Tibial nerve (tissue), 3 donors: Measurements from ENCODE around the gene PCGF5.

Source experiments
- CTCF ChIP-seq, 5 experiments: fragments of 200-600 bp in 3 of 5; fragments of 450-650 bp in 2 of 5; sonication (generic) in 3 of 5; IDR thresholded peaks; one replicate each; pipeline ENCODE4 v1.5.1; 2016 to 2019; ENCODE audit warnings: antibody characterized with exemption in 5 of 5, mild to moderate bottlenecking in 3 of 5, moderate library complexity in 2 of 5
- POLR2A ChIP-seq, 2 donors: fragments of 450-650 bp; IDR thresholded peaks; one replicate each; pipeline ENCODE4 v1.6.1; 2017; ENCODE audit warnings: antibody characterized with exemption in 2 of 2, mild to moderate bottlenecking in 2 of 2, moderate library complexity in 2 of 2

DNA sequence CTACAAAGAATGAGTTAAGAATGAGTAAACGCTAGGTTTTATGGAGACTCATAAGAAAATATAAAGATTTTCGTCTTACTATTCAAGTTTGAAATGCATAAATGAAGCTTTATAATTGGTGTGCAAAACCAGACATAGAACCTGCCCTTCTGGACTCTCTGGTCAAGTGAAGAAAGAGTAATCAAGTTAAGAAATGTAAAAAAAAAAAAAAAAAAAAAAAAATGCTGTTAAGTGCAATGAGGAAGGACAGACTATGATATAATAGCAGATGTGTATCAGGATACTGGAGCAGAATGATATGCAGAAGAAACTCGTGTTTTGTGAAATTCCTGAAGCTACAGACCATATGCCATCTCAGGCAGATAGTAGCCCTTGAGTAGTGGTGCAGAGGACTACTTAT, 5.6 kb downstream of the PCGF5 start:
- no peak for TF ChIP-seq CTCF (IDR thresholded peaks at IDR 0.05)
- no peak for TF ChIP-seq POLR2A (IDR thresholded peaks at IDR 0.05)
